Measurements from ENCODE around the gene YEATS4. TPM values are rescaled to one million over a fixed set of nuclear protein-coding genes. Genes with fewer than 3 reads are reported as not detected.

The YEATS4 gene
- total RNA-seq, 1 experiment from 2014 or later, result 38.9 TPM

DNA sequence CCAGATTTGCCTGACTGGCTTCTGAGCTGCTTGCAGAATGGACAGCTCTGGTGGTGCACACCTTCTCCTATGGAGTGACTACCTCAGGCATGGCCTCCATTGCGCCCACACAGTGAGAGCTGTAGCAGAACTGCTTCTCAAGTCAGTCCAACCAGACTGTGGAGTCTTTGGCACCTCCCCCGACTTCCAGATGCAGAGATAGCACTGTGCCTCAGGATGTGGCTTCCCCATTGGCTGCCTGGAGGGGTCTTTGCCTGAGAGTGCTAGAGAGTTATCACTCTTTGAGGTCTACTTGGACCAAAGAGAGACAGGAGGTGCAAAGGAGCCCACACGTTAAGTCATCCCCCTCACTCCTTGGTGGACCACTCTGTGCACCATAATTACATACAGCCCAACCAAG is 65.9 kb downstream of the YEATS4 start:
- Mint-ChIP-seq H3K9me3 (ENCODE audit: low read depth, unreplicated experiment) (no peaks in the 10 kb centered on the region), H3K36me3 (ENCODE audit: insufficient read depth, unreplicated experiment) (no peaks in the 10 kb centered on the region), H3K4me3 (ENCODE audit: low read depth, unreplicated experiment) (no peak overlapping the region), H3K27ac (ENCODE audit: unreplicated experiment) (no peak overlapping the region), H3K4me1 (ENCODE audit: low read depth, unreplicated experiment) (peaks cover under 1% of the 10 kb centered on the region), H3K27me3 (ENCODE audit: unreplicated experiment) (no peaks in the 10 kb centered on the region)
- intact Hi-C loops (cut with micrococcal nuclease; ENCODE audit: unreplicated experiment), result no loop called here
- no TSS peak for BruUV-seq (replicated peaks)
- TF ChIP-seq CTCF (IDR thresholded peaks at IDR 0.05; ENCODE audit: unreplicated experiment), result no peak
- DNase-seq, result no peak
- CTCF ChIA-PET, result no interaction called here

GRCh38 chr12:69428351-69429073 is 69.0 kb downstream of the YEATS4 start:
- DNase-seq, result no peak
- Mint-ChIP-seq H3K27ac (ENCODE audit: unreplicated experiment) (no peak overlapping the region), H3K27me3 (ENCODE audit: unreplicated experiment) (no peaks in the 10 kb centered on the region), H3K4me3 (ENCODE audit: low read depth, unreplicated experiment) (no peak overlapping the region), H3K9me3 (ENCODE audit: low read depth, unreplicated experiment) (no peaks in the 10 kb centered on the region), H3K36me3 (ENCODE audit: insufficient read depth, unreplicated experiment) (no peaks in the 10 kb centered on the region), H3K4me1 (ENCODE audit: low read depth, unreplicated experiment) (no peaks in the 10 kb centered on the region)
- CTCF ChIA-PET, result interaction anchor here (0.5 to 0.8 kb wide), 2 partner anchors 34 to 80 kb away, joined by 3 to 4 read pairs; partner anchors contain the start of gene LYZ
- intact Hi-C loops (cut with micrococcal nuclease; ENCODE audit: unreplicated experiment), result no loop called here
- BruUV-seq (replicated peaks), result no TSS peak
- no peak for TF ChIP-seq CTCF (IDR thresholded peaks at IDR 0.05; ENCODE audit: unreplicated experiment)

- H3K27ac Mint-ChIP-seq (ENCODE audit: unreplicated experiment), result no peak overlapping the region
- intact Hi-C loops (cut with micrococcal nuclease; ENCODE audit: unreplicated experiment), result no loop called here
- DNase-seq, result no peak
- H3K9me3 Mint-ChIP-seq (ENCODE audit: low read depth, unreplicated experiment), result no peaks in the 10 kb centered on the region
- H3K4me3 Mint-ChIP-seq (ENCODE audit: low read depth, unreplicated experiment), result no peak overlapping the region
- no peaks in the 10 kb centered on the region for H3K36me3 Mint-ChIP-seq (ENCODE audit: insufficient read depth, unreplicated experiment)
- CTCF ChIA-PET, result no interaction called here
- H3K4me1 Mint-ChIP-seq (ENCODE audit: low read depth, unreplicated experiment), result no peaks in the 10 kb centered on the region
- TF ChIP-seq CTCF (IDR thresholded peaks at IDR 0.05; ENCODE audit: unreplicated experiment), result no peak
- BruUV-seq (replicated peaks), result no TSS peak
- no peaks in the 10 kb centered on the region for H3K27me3 Mint-ChIP-seq (ENCODE audit: unreplicated experiment)
These were observed 71.5 kb downstream of the YEATS4 start for GRCh38 chr12:69430942-69431590.

DNA sequence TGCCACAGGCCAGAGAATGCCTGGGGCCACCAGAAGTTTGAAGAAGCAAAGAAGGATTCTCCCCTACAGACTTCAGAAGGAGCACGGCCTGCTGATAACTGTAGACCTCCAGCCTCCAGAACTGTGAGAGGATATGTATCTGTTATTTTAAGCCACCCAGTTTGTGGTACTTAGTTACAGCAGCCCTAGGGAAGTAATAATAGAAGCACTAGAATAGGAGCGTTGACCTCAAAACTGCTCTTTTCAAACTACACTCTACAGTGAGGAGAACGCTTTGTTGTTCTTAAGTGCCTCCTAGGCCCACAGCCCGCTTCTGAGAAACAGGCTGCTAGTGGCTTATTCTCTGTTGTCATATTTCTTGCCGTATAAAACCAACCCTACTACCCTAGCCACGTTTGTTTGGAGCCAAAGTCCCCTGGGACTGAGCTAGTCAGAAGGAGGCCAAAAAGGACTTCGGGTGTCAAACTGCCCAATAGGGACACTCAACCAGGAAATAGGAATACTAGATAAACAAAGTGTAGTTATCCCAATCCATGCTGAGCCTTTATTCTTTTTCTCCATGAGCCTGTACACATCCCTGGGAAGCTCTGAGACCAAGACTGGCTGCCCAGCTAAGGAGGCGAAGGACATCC is 72.2 kb downstream of the YEATS4 start:
- no peaks in the 10 kb centered on the region for H3K36me3 Mint-ChIP-seq (ENCODE audit: insufficient read depth, unreplicated experiment)
- H3K27me3 Mint-ChIP-seq (ENCODE audit: unreplicated experiment), result no peaks in the 10 kb centered on the region
- no peaks in the 10 kb centered on the region for H3K9me3 Mint-ChIP-seq (ENCODE audit: low read depth, unreplicated experiment)
- intact Hi-C loops (cut with micrococcal nuclease; ENCODE audit: unreplicated experiment), result no loop called here
- H3K4me3 Mint-ChIP-seq (ENCODE audit: low read depth, unreplicated experiment), result no peak overlapping the region
- no peak overlapping the region for H3K27ac Mint-ChIP-seq (ENCODE audit: unreplicated experiment)
- BruUV-seq (replicated peaks), result no TSS peak
- CTCF ChIA-PET, result no interaction called here
- no peak for DNase-seq
- TF ChIP-seq CTCF (IDR thresholded peaks at IDR 0.05; ENCODE audit: unreplicated experiment), result no peak
- no peaks in the 10 kb centered on the region for H3K4me1 Mint-ChIP-seq (ENCODE audit: low read depth, unreplicated experiment)

All from Calu3 (cell line).